Osteoblast (primary cell): Measurements from ENCODE around the gene CEBPG. TPM values are rescaled to one million over a fixed set of nuclear protein-coding genes. Genes with fewer than 3 reads are reported as not detected.

ENCODE experiments used
- DNase-seq: peaks from one replicate; pipeline ENCODE4 v3.0.0; 2011; ENCODE audit warnings: low spot score, mixed read lengths; ENCODE audit not compliant: insufficient read length; ENCODE audit errors: missing footprints
- H2AFZ ChIP-seq: 2 replicates; pipeline ENCODE4 v1.6.0; 2011; ENCODE audit warnings: mild to moderate bottlenecking, low read length
- H3K27ac ChIP-seq: 2 replicates; pipeline ENCODE4 v1.5.1; 2011; ENCODE audit warnings: mild to moderate bottlenecking, low read depth, low read length, moderate library complexity
- H3K27me3 ChIP-seq: 2 replicates; pipeline ENCODE4 v1.6.0; 2012; ENCODE audit warnings: mild to moderate bottlenecking, control low read depth, inconsistent platforms, low read length, moderate library complexity; ENCODE audit not compliant: insufficient read depth
- H3K36me3 ChIP-seq: 2 replicates; pipeline ENCODE4 v1.5.1; 2011; ENCODE audit warnings: mild to moderate bottlenecking, low read length, control low read depth, moderate library complexity; ENCODE audit not compliant: insufficient read depth
- H3K4me1 ChIP-seq: 2 replicates; pipeline ENCODE4 v1.5.1; 2011; ENCODE audit warnings: mild to moderate bottlenecking, low read length, control low read depth, moderate library complexity; ENCODE audit not compliant: insufficient read depth
- H3K4me2 ChIP-seq: 2 replicates; pipeline ENCODE4 v1.6.0; 2011; ENCODE audit warnings: mild to moderate bottlenecking, low read length; ENCODE audit not compliant: insufficient read depth
- H3K4me3 ChIP-seq: fragments of 200-600 bp; sonication (generic); 3 replicates; pipeline ENCODE4 v1.5.1; 2012; ENCODE audit warnings: mild to moderate bottlenecking, low read length, inconsistent platforms; ENCODE audit not compliant: insufficient read depth
- H3K79me2 ChIP-seq: 2 replicates; pipeline ENCODE4 v1.6.0; 2012; ENCODE audit warnings: mild to moderate bottlenecking, low read length, control low read depth, inconsistent platforms; ENCODE audit not compliant: insufficient read depth
- H3K9me3 ChIP-seq: 2 replicates; pipeline ENCODE4 v1.5.1; 2011; ENCODE audit warnings: low read depth, low read length, control low read depth
- H4K20me1 ChIP-seq: 2 replicates; pipeline ENCODE4 v1.6.0; 2012; ENCODE audit warnings: mild to moderate bottlenecking, low read length, control low read depth; ENCODE audit not compliant: insufficient read depth
- CTCF ChIP-seq: IDR thresholded peaks from 2 replicates; pipeline ENCODE4 v1.5.1; 2011; ENCODE audit warnings: mild to moderate bottlenecking, low read depth, low read length, moderate library complexity; ENCODE audit errors: extremely low read depth
- total RNA-seq: library from RNA; depleted of rRNA; stranded (reverse); fragments of >200 nt; gene quantifications from 2 replicates; pipeline ENCODE4 v1.2.3, GENCODE V29; 2012

The CEBPG gene
- total RNA-seq, 1 donor, result 35.5 TPM

DNA sequence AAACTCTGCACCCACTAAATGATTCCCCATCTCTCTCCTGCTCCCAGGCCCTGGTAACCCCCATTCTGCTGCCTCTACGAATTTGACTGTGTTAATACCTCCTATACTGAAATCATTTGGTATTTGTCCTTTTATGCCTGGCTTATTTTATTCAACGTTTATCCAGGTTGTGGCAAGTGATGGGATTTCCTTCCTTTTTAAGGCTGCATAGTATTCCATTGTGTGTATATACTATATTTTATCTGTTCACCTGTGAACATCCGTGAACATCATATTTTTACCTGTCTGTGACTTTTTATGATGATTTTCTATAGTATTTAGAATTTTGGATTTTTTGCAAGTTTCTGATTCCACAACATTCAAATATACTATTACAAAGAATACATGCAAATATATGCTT lies 13.9 kb upstream of the CEBPG start:
- no peak for TF ChIP-seq CTCF
- Histone ChIP-seq H3K27me3 (peaks cover 19% of the 10 kb centered on the region), H3K4me3 (no peak overlapping the region), H3K9me3 (no peaks in the 10 kb centered on the region), H2AFZ (no peak overlapping the region), H3K36me3 (no peaks in the 10 kb centered on the region), H3K27ac (no peak overlapping the region), H3K4me2 (no peak overlapping the region), H4K20me1 (no peaks in the 10 kb centered on the region), H3K79me2 (no peaks in the 10 kb centered on the region), H3K4me1 (no peaks in the 10 kb centered on the region)
- DNase-seq, result no peak

DNA sequence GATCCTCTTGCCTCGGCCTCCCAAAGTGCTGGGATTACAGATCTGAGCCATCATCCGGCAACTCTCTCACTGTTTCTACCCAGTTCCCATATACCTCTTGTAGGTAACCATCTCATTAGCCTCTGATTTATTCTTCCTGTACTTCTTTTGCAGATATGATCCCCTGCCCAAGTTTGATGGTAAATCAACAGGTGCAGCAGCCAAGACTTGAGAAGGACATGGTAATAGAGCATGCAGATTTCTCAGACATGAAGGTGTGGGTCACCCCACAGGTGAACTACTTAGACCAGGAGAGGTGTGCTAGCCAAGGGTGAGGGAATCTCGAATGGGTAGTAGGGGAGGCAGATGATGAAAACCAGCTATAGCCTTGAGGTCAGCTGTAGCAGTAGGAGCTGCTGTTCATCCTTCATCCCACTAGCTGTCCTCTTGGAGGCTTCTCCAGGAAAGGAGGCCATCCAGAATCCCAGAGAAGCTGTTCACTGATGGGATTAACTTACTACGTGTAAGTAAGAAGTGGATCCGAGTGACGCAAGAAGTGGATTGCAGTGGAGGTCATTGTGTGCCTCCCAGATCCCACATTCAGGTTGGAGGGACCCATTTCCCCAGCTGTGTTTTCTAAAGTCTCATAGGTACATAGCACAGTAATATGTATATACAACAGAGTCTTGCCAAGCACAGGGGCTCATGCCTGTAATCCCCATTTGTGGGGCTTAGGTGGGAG lies 10.8 kb upstream of the CEBPG start:
- no peak for TF ChIP-seq CTCF
- H3K4me3 ChIP-seq, result no peak overlapping the region
- no peak overlapping the region for H3K4me2 ChIP-seq
- no peaks in the 10 kb centered on the region for H4K20me1 ChIP-seq
- no peak for DNase-seq
- H3K27me3 ChIP-seq, result peaks cover 35% of the 10 kb centered on the region
- no peaks in the 10 kb centered on the region for H3K79me2 ChIP-seq
- H3K27ac ChIP-seq, result no peak overlapping the region
- H3K36me3 ChIP-seq, result no peaks in the 10 kb centered on the region
- H2AFZ ChIP-seq, result no peak overlapping the region
- H3K9me3 ChIP-seq, result no peaks in the 10 kb centered on the region
- H3K4me1 ChIP-seq, result peaks cover under 1% of the 10 kb centered on the region

DNA sequence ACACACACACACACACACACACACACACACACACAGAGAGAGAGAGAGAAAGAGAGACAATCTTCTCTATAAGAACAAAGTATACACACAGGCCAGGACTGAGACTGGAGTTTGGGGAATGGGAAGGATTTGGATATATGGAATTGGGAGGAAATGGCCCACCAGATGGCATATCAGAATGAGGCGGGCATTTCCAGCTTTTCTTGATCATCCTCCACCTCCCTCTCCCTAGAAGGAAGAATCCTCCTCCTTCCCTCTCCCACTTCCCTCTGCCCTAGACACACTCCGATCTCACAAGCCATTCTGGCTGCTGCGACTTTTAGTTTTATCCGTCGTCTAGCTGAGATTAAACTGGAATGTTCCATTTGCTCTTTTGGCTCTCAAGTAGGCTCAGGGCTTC lies 10.0 kb upstream of the CEBPG start:
- Histone ChIP-seq H3K9me3 (no peaks in the 10 kb centered on the region), H4K20me1 (no peaks in the 10 kb centered on the region), H3K27ac (no peak overlapping the region), H2AFZ (no peak overlapping the region), H3K27me3 (peaks cover 35% of the 10 kb centered on the region), H3K4me3 (no peak overlapping the region), H3K79me2 (no peaks in the 10 kb centered on the region), H3K4me1 (peaks cover 9% of the 10 kb centered on the region), H3K36me3 (no peaks in the 10 kb centered on the region), H3K4me2 (no peak overlapping the region)
- DNase-seq, result no peak
- TF ChIP-seq CTCF, result no peak

DNA sequence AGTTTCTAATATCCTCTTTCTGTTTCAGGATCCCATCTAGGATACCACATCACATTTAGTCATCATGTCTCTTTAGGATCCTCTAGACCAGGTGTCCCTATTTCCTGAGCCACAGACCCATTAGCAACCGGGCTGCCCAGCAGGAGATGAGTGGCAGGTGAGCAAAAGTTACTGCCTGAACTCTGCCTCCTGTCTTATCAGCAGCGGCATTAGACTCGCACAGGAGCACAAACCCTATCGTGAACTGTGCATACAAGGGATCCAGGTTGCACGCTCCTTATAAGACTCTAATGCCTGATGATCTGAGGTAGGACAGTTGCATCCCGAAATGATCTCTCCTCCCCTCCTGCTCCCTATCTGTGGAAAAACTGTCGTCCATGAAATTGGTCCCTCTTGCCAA lies 7.8 kb upstream of the CEBPG start:
- Histone ChIP-seq H3K9me3 (no peaks in the 10 kb centered on the region), H2AFZ (no peak overlapping the region), H3K27ac (no peak overlapping the region), H4K20me1 (no peaks in the 10 kb centered on the region), H3K36me3 (no peaks in the 10 kb centered on the region), H3K4me2 (no peak overlapping the region), H3K27me3 (peaks cover 35% of the 10 kb centered on the region), H3K4me3 (no peak overlapping the region), H3K4me1 (peaks cover 9% of the 10 kb centered on the region), H3K79me2 (no peaks in the 10 kb centered on the region)
- TF ChIP-seq CTCF, result no peak
- DNase-seq, result peak; percentile 22
